NOMO-1 treated with dmso at 0.1 percent for 144 hours (cell line): ENCODE measurements around the gene CH25H.
"Not testable (repeated sequence)": the region's sequence is repeated elsewhere in the genome, so short reads cannot be mapped to it uniquely, and the experiment has no call there.

Experiments
- DNase-seq: peaks from one replicate; lab custom pipeline; 2025; ENCODE audit not compliant: unreplicated experiment; lab: John Stamatoyannopoulos, UW

The CH25H gene

GRCh38 chr10:89207181-89207800 is at the start of gene CH25H:
TSS of gene CH25H (minus strand) at chr10:89207317. CDS start at chr10:89207292, 25 bp downstream.
- no peak for DNase-seq

DNA sequence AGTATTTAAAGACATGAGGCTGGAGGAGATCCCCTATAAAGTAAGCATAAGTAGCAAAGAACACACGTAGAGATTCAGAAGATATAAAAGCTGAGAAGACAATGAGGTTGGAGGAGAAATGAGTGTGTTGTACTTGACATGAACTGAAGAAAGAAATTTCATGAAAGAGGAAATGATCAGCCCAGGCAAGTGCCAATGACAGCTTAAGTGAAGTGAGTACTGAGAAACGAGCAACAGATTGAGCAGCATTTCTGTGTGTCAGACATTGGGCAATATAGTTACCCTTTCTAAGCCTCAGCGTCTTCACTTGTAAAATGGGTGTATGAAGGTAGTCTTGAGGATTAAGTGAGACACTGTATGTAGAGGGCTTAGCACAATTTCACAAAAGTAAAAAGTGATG is 49.2 kb upstream of the CH25H start:
- DNase-seq, result peak; percentile 44

DNA sequence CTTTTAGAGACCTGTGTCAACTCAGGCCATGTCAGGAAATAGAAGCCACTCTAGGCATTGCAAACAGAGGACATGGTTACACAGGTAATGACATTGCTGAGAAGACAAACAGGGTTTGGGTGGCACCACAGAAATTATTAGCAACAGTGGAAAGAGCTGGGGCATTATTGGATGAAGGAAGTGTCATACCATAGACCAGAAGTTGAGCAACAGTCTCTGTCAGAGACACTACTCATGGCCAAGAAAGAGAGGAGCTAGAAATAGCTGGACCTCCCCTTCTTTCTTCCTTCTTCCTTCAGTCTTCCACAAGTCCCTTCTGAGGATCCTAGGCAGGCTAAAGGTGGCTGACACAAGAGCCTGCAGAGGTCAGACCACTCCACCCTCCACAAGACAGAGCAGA is 48.7 kb upstream of the CH25H start:
- peak; percentile 28 for DNase-seq

DNA sequence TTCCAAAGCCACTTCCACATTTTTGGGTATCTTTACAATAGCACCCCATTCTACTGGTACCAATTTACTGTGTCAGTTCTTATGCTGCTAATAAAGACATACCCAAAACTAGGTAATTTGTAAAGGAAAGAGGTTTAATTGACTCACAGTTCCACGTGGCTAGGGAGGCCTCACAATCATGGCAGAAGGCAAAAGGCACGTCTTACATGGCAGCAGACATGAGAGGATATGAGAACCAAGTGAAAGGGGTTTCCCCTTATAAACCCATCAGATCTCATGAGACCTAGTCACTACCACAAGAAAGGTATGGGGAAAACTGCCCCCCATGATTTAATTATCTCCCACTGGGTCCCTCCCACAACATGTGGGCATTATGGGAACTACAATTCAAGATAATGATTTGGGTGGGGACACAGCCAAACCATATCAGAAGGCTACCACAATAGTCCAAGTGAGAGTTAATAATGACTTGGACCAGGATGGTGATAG is 48.0 kb upstream of the CH25H start:
- DNase-seq, result not testable (repeated sequence)

DNA sequence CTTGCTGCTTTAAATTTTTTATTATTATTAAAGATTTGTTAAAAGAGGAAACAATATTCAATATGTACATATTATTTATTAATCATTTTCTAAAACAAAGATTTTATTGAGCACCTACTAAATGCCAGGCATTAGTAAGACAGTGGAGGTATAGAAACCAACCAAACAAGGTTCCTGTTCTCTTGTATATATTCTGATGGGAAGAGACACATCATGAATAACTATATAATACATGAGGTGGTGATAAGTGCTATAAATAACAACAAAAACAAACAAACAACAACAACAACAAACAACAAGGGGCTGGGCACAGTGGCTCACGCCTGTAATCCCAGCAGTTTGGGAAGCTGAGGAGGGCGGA is 45.1 kb upstream of the CH25H start:
- DNase-seq, result no peak

DNA sequence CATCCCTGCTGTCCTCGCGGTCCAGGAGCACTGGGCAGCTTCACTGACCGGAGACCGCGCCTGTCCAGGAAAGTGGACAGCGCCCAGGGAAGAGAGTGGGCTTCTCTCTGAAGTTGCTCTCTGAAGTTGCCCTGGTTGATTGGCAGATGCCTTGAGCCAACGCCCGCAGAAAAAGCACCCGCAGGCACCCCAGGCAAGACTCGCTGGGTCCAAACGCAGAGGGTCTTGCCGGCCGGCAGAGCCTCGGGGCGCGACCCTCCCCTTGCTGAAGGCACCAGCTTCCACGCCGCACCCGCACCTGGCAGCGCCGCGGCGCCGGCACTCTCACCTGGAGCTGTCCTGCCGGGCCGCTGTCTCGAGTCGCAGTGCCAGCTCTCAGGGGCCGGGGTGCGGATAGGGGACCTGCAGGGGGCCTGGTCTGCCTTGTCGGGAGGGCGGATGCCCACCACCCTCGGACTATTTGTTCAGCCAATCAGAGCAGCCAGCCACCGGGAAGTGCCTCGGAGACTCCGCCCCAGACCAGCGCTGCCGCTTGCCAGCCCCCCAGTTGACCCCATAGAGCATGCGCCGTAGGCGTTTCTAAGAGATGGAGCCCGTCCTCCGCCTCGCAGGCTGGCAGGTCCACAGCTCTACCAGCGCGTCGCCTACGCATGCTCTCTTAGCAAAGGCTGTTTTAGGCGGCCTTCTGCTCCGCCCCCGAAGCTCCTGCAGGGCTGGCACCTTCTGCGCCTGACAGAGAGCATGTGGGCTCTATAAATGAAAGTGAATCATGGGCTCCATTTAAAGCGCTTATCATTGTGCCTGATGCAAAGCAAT is 44.5 kb upstream of the CH25H start, which contains the start of gene LIPA:
TSS of gene LIPA (minus strand) at position 367 of the 816 bp plus-strand sequence. CDS start 4,127 bp downstream, outside the sequence.
- peak; percentile 95 for DNase-seq

GRCh38 chr10:89250865-89251408 is 43.8 kb upstream of the CH25H start:
- no peak for DNase-seq

GRCh38 chr10:89248990-89249389 is 41.9 kb upstream of the CH25H start:
- no peak for DNase-seq

- not testable (repeated sequence) for DNase-seq
Observed at GRCh38 chr10:89247623-89248022, 40.5 kb upstream of the CH25H start.

DNA sequence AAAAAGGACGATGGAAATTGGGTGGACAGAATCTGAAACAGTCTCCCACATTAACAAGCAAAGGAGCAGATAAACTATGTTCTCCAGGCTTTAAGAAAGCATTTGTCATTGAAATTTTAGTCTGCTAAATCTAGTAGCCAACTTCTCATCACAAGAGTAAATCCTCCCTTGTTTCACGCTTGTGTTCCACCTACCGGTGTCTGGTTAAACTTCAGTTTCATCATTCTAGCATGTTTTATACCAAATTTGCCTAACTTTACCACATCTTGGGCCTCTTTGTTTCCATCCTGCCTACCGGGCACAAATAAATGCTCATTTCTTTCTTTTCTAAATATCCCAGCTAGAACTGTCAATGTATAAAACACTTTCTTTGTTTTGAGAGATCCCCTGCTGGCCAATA is 38.7 kb upstream of the CH25H start:
- no peak for DNase-seq

- DNase-seq, result no peak
Observed at GRCh38 chr10:89242840-89243568, 35.9 kb upstream of the CH25H start.

- DNase-seq, result no peak
Observed at GRCh38 chr10:89242345-89242684, 35.2 kb upstream of the CH25H start.

DNA sequence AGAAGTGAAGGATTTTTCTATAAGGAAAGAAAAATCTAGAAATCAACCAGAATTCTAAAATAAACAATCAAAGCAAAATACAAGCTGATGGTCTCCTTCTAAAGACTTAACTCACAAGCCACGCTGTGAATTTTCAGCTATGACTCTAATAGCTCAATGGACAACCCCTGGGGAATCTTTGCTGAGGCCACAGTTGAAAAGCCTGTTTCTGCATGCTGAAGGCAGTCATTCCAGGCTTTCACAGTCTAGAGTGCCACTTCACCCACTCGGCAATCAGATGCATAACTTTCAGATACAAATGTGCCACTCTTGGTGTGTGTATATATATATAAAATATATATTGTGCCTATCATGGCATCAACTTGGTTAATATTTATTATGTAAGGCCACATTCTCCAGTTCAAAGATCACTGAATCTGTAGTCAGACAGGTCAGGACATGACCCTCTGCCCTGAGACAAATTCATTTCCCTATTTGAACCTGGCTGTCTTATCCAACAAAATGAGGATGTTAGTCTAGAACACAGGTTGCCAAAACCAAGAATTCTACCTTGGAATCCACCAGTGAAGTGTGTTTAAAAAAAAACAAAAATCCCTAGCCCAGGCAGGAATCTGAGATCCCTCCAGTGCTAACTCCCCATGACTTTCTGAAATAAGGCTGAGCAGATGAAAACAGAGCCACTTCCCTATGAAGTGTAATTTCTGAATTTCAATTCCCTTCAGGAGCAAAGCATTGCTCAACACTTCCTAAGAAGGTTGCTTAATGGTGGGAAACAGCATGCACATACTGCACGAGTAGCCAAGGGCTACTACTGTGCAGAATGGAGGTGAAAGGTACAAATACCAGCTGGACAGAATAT is 34.6 kb upstream of the CH25H start:
- DNase-seq, result no peak

- no peak for DNase-seq
Observed at GRCh38 chr10:89241026-89241425, 33.9 kb upstream of the CH25H start.

DNA sequence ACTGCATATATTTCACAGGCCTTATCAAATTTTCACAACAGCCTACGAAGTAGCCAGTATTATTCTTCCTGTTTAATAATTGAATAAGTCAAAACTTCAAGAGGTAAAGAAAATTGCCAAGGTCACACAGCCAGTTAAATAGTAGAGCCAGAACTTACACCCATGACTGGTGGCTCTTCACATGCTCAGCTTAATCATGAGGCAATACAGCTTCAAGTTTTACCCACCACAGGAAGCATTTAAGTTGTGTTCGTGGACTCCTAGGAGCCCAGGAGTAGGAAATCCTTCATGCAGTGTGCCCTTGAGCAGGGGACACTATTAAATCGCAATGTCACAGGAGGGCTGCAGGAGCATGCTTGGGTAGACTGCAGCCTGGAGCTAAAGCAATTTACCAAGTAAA is 33.4 kb upstream of the CH25H start:
- DNase-seq, result no peak

GRCh38 chr10:89238956-89239644 is 32.0 kb upstream of the CH25H start:
- no peak for DNase-seq

GRCh38 chr10:89237849-89238248 is 30.7 kb upstream of the CH25H start:
- DNase-seq, result no peak

DNA sequence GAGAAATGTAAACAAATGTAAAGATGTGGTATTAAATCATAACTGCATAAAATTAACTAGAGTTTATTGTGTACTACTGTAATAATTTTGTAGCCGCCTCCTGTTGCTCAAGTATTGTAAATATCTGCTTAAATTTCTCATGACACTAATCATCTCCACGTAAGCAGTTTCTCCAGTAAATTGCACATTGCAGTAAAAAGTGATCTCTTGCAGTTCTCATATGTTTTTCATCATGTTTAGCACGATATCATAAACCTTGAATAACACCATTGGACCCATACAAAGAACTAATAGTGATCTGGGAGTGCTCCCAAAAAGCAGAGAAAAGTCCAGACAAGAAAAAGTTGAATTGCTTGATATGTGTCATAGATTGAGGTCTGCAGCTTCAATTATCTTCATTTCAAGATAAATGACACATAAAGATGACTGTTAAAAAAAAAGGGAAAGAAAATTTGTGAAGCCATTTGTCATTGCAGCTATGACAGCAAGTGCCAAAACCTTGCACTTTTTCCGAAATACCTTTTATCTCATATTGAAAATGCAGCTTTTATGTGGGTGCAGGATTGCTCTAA is 29.2 kb upstream of the CH25H start:
- DNase-seq, result no peak

DNA sequence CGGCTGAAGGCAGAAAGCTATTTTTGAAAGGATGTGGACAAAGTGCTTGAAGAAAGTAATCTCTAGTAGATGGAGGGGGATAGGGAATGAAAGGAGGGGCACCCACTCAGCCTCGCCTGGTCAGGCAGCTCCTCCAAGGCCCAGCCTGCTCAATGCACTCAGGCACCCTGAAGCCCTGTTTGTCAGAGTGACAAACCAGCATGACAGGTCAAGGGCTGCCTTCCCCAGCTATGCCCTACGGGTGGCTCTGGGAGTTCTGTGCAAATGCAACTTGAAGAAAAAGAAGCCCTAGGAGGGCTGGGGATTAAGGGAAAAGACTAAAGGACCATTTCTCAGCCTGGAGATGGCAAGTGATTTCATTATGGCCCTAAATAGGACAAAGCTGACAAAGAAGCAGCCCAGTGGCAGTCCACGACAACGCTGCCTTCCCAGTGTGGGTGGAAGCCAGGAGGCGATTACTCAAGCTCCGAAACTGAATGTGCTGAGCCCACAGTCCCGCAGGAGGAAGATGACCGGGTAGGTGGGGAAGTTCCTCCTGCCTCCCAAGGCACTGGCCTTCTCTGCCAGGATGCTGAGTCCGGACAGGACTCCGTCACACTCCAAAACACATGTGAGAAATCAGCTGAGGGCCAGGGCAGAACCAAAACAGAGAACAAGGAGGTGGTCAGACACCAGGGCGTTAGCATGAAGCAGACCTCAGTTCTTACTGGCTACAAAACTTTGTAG is 28.1 kb upstream of the CH25H start:
- DNase-seq, result no peak
